ENCODE results near the gene ARHGEF16.
A peak's percentile ranks its signal among the peaks of the same experiment; 100 is the strongest.

ARHGEF16 gene

GRCh38 chr1:3438661-3439180 lies 15.7 kb upstream of the ARHGEF16 start:
- no peak for DNase-seq (ENCODE audit: low spot score)

- DNase-seq (ENCODE audit: low spot score): no peak
These were observed 14.8 kb upstream of the ARHGEF16 start for GRCh38 chr1:3439346-3440299.

- DNase-seq (ENCODE audit: low spot score): no peak
These were observed 14.2 kb upstream of the ARHGEF16 start for GRCh38 chr1:3440300-3440681.

GRCh38 chr1:3440711-3441409 lies 13.6 kb upstream of the ARHGEF16 start:
- no peak for DNase-seq (ENCODE audit: low spot score)

GRCh38 chr1:3441410-3441847 lies 13.0 kb upstream of the ARHGEF16 start:
- no peak for DNase-seq (ENCODE audit: low spot score)

- no peak for DNase-seq (ENCODE audit: low spot score)
These were observed 12.6 kb upstream of the ARHGEF16 start for GRCh38 chr1:3441880-3442279.

GRCh38 chr1:3442331-3442730 lies 12.1 kb upstream of the ARHGEF16 start:
- no peak for DNase-seq (ENCODE audit: low spot score)

GRCh38 chr1:3442901-3443300 lies 11.6 kb upstream of the ARHGEF16 start:
- DNase-seq (ENCODE audit: low spot score): no peak

- no peak for DNase-seq (ENCODE audit: low spot score)
These were observed 10.7 kb upstream of the ARHGEF16 start for GRCh38 chr1:3443807-3444206.

GRCh38 chr1:3444298-3444697 lies 10.2 kb upstream of the ARHGEF16 start:
- no peak for DNase-seq (ENCODE audit: low spot score)

GRCh38 chr1:3444736-3445135 lies 9.7 kb upstream of the ARHGEF16 start:
- no peak for DNase-seq (ENCODE audit: low spot score)

- no peak for DNase-seq (ENCODE audit: low spot score)
These were observed 4.1 kb upstream of the ARHGEF16 start for GRCh38 chr1:3450202-3450863.

- no peak for DNase-seq (ENCODE audit: low spot score)
These were observed 3.5 kb upstream of the ARHGEF16 start for GRCh38 chr1:3450983-3451382.

- no peak for DNase-seq (ENCODE audit: low spot score)
These were observed 2.2 kb upstream of the ARHGEF16 start for GRCh38 chr1:3451994-3452865.

- no peak for DNase-seq (ENCODE audit: low spot score)
These were observed 1.6 kb upstream of the ARHGEF16 start for GRCh38 chr1:3452866-3453175.

- DNase-seq (ENCODE audit: low spot score): peak; percentile 81
These were observed 1.2 kb upstream of the ARHGEF16 start for GRCh38 chr1:3453203-3453761.

- DNase-seq (ENCODE audit: low spot score): peak; percentile 48
These were observed 550 bp downstream of the ARHGEF16 start for GRCh38 chr1:3454811-3455618.

GRCh38 chr1:3455670-3456448 lies 1.4 kb downstream of the ARHGEF16 start:
- no peak for DNase-seq (ENCODE audit: low spot score)

GRCh38 chr1:3456449-3456963 lies 2.0 kb downstream of the ARHGEF16 start:
- no peak for DNase-seq (ENCODE audit: low spot score)
